Tibial artery (tissue), 4 donors: ENCODE data around the gene NFIX.

Experiments
- DNase-seq, 2 donors: peaks; one replicate each; pipeline ENCODE4 v3.0.0-alpha.2; 2019
- H3K27ac ChIP-seq, 2 donors: fragments of 200-600 bp; sonication (generic) in 1 of 2; 1 replicate in 1 of 2; 2 replicates in 1 of 2; pipeline ENCODE4 v1.5.1; 2018 to 2019; ENCODE audit warnings: mild to moderate bottlenecking in 1 of 2
- H3K27me3 ChIP-seq, 2 donors: fragments of 200-600 bp; sonication (generic) in 1 of 2; one replicate each; pipeline versions ENCODE4 v1.5.1 to v1.6.0; 2016 to 2019
- H3K36me3 ChIP-seq, 3 donors: fragments of 200-600 bp; sonication (generic) in 2 of 3; one replicate each; pipeline ENCODE4 v1.5.1; 2016 to 2019; ENCODE audit warnings: mild to moderate bottlenecking in 2 of 3
- H3K4me1 ChIP-seq, 4 donors: fragments of 200-600 bp; sonication (generic) in 2 of 4; 1 replicate in 3 of 4; 2 replicates in 1 of 4; pipeline ENCODE4 v1.5.1; 2016 to 2019
- H3K4me3 ChIP-seq, 2 donors: fragments of 200-600 bp; sonication (generic) in 1 of 2; 1 replicate in 1 of 2; 2 replicates in 1 of 2; pipeline ENCODE4 v1.5.1; 2018 to 2019; ENCODE audit warnings: mild to moderate bottlenecking in 2 of 2
- H3K9me3 ChIP-seq, 3 donors: fragments of 200-600 bp; sonication (generic) in 1 of 3; one replicate each; pipeline ENCODE4 v1.5.1; 2016 to 2019
- CTCF ChIP-seq, 2 experiments: fragments of 200-600 bp in 1 of 2; fragments of 450-650 bp in 1 of 2; IDR thresholded peaks; one replicate each; pipeline ENCODE4 v1.5.1; 2017 to 2019; ENCODE audit warnings: antibody characterized with exemption in 2 of 2, mild to moderate bottlenecking in 1 of 2, moderate library complexity in 1 of 2
- intact Hi-C: fragments of 100-400 bp; cut with DNase I; formaldehyde crosslinking; loops from one replicate; pipeline ENCODE4 v1.15.0; 2023; ENCODE audit warnings: low total_unique reads

NFIX gene

GRCh38 chr19:13032837-13033236 is 37.6 kb downstream of the NFIX start:
- peaks cover under 1 to 100% (median 95%) of the 10 kb centered on the region in 4 donors for H3K4me1 ChIP-seq
- H3K4me3 ChIP-seq: no peak overlapping the region

DNA sequence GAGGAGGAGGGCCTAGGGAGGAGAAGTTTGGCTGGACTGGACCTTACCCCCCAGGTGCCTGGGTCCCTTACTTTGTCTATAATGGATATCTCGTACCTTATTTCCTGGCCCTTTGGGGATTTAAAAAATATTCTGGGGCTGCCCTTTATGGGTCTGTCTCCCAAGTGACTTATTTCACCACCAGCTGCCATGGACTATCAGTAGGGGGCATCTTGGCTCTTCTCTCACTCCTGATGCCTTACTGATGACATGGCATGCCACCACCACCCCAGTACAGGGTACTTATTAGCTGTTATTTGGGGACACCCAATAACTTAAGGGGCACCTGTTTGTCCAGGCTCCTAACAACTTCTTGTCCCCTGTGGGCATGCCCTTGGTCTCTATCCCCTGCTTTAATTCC is 38.0 kb downstream of the NFIX start:
- H3K36me3 ChIP-seq: no peaks in the 10 kb centered on the region
- intact Hi-C loops: no loop called here
- H3K27ac ChIP-seq: peak overlapping the region; percentile 88 to 99
- no peak for TF ChIP-seq CTCF (IDR thresholded peaks at IDR 0.05)
- H3K4me1 ChIP-seq: peaks cover 4 to 100% (median 95%) of the 10 kb centered on the region in 4 donors
- no peaks in the 10 kb centered on the region for H3K9me3 ChIP-seq
- no peak for DNase-seq
- no peak overlapping the region for H3K4me3 ChIP-seq
- H3K27me3 ChIP-seq: no peaks in the 10 kb centered on the region

More at GRCh38 chr19:13032837-13033236, 37.6 kb downstream of the NFIX start:
- DNase-seq: no peak
- Histone ChIP-seq H3K27me3 (no peaks in the 10 kb centered on the region), H3K9me3 (no peaks in the 10 kb centered on the region), H3K36me3 (no peaks in the 10 kb centered on the region), H3K27ac (peak overlapping the region; percentile 88 to 99)
- TF ChIP-seq CTCF (IDR thresholded peaks at IDR 0.05): no peak
- intact Hi-C loops: no loop called here

GRCh38 chr19:13033819-13034611 is 38.7 kb downstream of the NFIX start:
- intact Hi-C loops: no loop called here
- H3K27ac ChIP-seq: peak overlapping the region; percentile 88 to 99
- peak; percentile 75 to 90 for DNase-seq
- H3K4me1 ChIP-seq: peaks cover 4 to 100% (median 96%) of the 10 kb centered on the region in 4 donors
- no peaks in the 10 kb centered on the region for H3K36me3 ChIP-seq
- H3K27me3 ChIP-seq: no peaks in the 10 kb centered on the region
- no peak overlapping the region for H3K4me3 ChIP-seq
- peak; percentile 65 for TF ChIP-seq CTCF (IDR thresholded peaks at IDR 0.05)
- no peaks in the 10 kb centered on the region for H3K9me3 ChIP-seq

- Histone ChIP-seq H3K36me3 (no peaks in the 10 kb centered on the region), H3K9me3 (no peaks in the 10 kb centered on the region), H3K27me3 (no peaks in the 10 kb centered on the region), H3K27ac (peak overlapping the region; percentile 88 to 99), H3K4me1 (peaks cover 4 to 100% (median 98%) of the 10 kb centered on the region in 4 donors), H3K4me3 (no peak overlapping the region)
- peak in 1 of 2 donors; percentile 66 for DNase-seq
- TF ChIP-seq CTCF (IDR thresholded peaks at IDR 0.05): no peak
- intact Hi-C loops: loop anchor here (5.0 kb wide), 1 partner anchor 37 kb away; the partner anchor contains the start of gene NFIX
These were observed 39.4 kb downstream of the NFIX start for GRCh38 chr19:13034636-13035035.

- DNase-seq: no peak
- intact Hi-C loops: loop anchor here (5.0 kb wide), 1 partner anchor 39 kb away; the partner anchor contains the start of gene NFIX
- Histone ChIP-seq H3K36me3 (no peaks in the 10 kb centered on the region), H3K9me3 (no peaks in the 10 kb centered on the region), H3K4me3 (no peak overlapping the region), H3K27ac (peak overlapping the region; percentile 88 to 99), H3K4me1 (peaks cover 4 to 100% (median 99%) of the 10 kb centered on the region in 4 donors), H3K27me3 (no peaks in the 10 kb centered on the region)
- TF ChIP-seq CTCF (IDR thresholded peaks at IDR 0.05): no peak
These were observed 40.6 kb downstream of the NFIX start for GRCh38 chr19:13035820-13036365.
